H9 (cell line): ENCODE data around the gene MAPK8IP3. TPM values are rescaled to one million over a fixed set of nuclear protein-coding genes. Genes with fewer than 3 reads are reported as not detected.

Experiments used
- DNase-seq: peaks from one replicate; pipeline ENCODE4 v3.0.0-alpha.2; 2017
- H2AFZ ChIP-seq: one replicate; pipeline ENCODE4 v1.6.1; 2013; ENCODE audit warnings: mild to moderate bottlenecking, low read length, control low read depth, moderate library complexity
- H2AK5ac ChIP-seq: 2 replicates; pipeline ENCODE4 v1.6.1; 2013; ENCODE audit warnings: low read length, control low read depth, mixed read lengths; ENCODE audit not compliant: insufficient read length
- H2BK120ac ChIP-seq: one replicate; pipeline ENCODE4 v1.6.1; 2013; ENCODE audit warnings: low read depth, mild to moderate bottlenecking, low read length, control low read depth, inconsistent platforms; ENCODE audit not compliant: poor library complexity, severe bottlenecking
- H2BK12ac ChIP-seq: 2 replicates; pipeline ENCODE4 v1.6.1; 2013; ENCODE audit warnings: low read length, control low read depth, mixed read lengths, low read depth; ENCODE audit not compliant: insufficient read length
- H2BK15ac ChIP-seq: 2 replicates; pipeline ENCODE4 v1.6.1; 2013; ENCODE audit warnings: low read depth, low read length, control low read depth
- H2BK20ac ChIP-seq: one replicate; pipeline ENCODE4 v1.6.1; 2013; ENCODE audit warnings: low read depth, mild to moderate bottlenecking, low read length, control low read depth, inconsistent platforms; ENCODE audit not compliant: poor library complexity, severe bottlenecking
- H2BK5ac ChIP-seq: 2 replicates; pipeline ENCODE4 v1.6.1; 2013; ENCODE audit warnings: low read length, control low read depth, mixed read lengths; ENCODE audit not compliant: insufficient read length
- H3K14ac ChIP-seq: 2 replicates; pipeline ENCODE4 v1.6.1; 2013; ENCODE audit warnings: low read length, control low read depth; ENCODE audit not compliant: insufficient read depth
- H3K18ac ChIP-seq: 2 replicates; pipeline ENCODE4 v1.6.1; 2013; ENCODE audit warnings: low read depth, mild to moderate bottlenecking, mixed read lengths, low read length, control low read depth; ENCODE audit not compliant: insufficient read length
- H3K23ac ChIP-seq: 2 replicates; pipeline ENCODE4 v1.6.1; 2013; ENCODE audit warnings: low read length, control low read depth, mixed read lengths, low read depth; ENCODE audit not compliant: insufficient read length
- H3K23me2 ChIP-seq: 2 replicates; pipeline ENCODE4 v1.6.1; 2013; ENCODE audit warnings: low read depth, mild to moderate bottlenecking, mixed read lengths, low read length, control low read depth; ENCODE audit not compliant: insufficient read length, poor library complexity, severe bottlenecking
- H3K27ac ChIP-seq: 2 replicates; pipeline ENCODE4 v1.5.1; 2013; ENCODE audit warnings: low read length, control low read depth, mixed read lengths, low read depth; ENCODE audit not compliant: insufficient read length
- H3K27me3 ChIP-seq: 2 replicates; pipeline ENCODE4 v1.6.1; 2013; ENCODE audit warnings: low read length, control low read depth, inconsistent platforms; ENCODE audit not compliant: insufficient read depth
- H3K4ac ChIP-seq: 2 replicates; pipeline ENCODE4 v1.6.1; 2013; ENCODE audit warnings: low read depth, mild to moderate bottlenecking, control low read depth, inconsistent platforms, low read length, moderate library complexity
- H3K4me1 ChIP-seq: 2 replicates; pipeline ENCODE4 v1.6.1; 2013; ENCODE audit warnings: low read length, control low read depth, inconsistent platforms; ENCODE audit not compliant: insufficient read depth
- H3K4me2 ChIP-seq: 2 replicates; pipeline ENCODE4 v1.6.1; 2013; ENCODE audit warnings: low read length, control low read depth, mixed read lengths; ENCODE audit not compliant: insufficient read length, insufficient read depth
- H3K56ac ChIP-seq: 2 replicates; pipeline ENCODE4 v1.6.1; 2013; ENCODE audit warnings: low read depth, mild to moderate bottlenecking, mixed read lengths, low read length, control low read depth; ENCODE audit not compliant: insufficient read length
- H3K79me1 ChIP-seq: 2 replicates; pipeline ENCODE4 v1.6.1; 2013; ENCODE audit warnings: low read depth, mild to moderate bottlenecking, moderate library complexity, low read length, control low read depth, inconsistent platforms; ENCODE audit not compliant: insufficient read depth, poor library complexity, severe bottlenecking
- H3K79me2 ChIP-seq: 2 replicates; pipeline ENCODE4 v1.6.1; 2013; ENCODE audit warnings: low read length, control low read depth, inconsistent platforms; ENCODE audit not compliant: insufficient read depth
- H3K9ac ChIP-seq: 2 replicates; pipeline ENCODE4 v1.6.1; 2013; ENCODE audit warnings: low read length, control low read depth, mixed read lengths; ENCODE audit not compliant: insufficient read length; ENCODE audit errors: extremely low read depth
- H3K9me3 ChIP-seq: one replicate; pipeline ENCODE4 v1.6.1; 2013; ENCODE audit warnings: low read depth, low read length, inconsistent platforms; ENCODE audit not compliant: control insufficient read depth
- H3T11ph ChIP-seq: one replicate; pipeline ENCODE4 v1.6.1; 2013; ENCODE audit warnings: mild to moderate bottlenecking, low read length, control low read depth, inconsistent platforms
- H4K20me1 ChIP-seq: one replicate; pipeline ENCODE4 v1.6.1; 2013; ENCODE audit not compliant: control insufficient read depth, insufficient read length, insufficient read depth
- H4K5ac ChIP-seq: 2 replicates; pipeline ENCODE4 v1.6.1; 2013; ENCODE audit warnings: low read depth, mild to moderate bottlenecking, mixed read lengths, low read length, control low read depth; ENCODE audit not compliant: insufficient read length
- H4K8ac ChIP-seq: replicated peaks from 2 replicates; pipeline ENCODE4 v1.6.1; 2013; ENCODE audit warnings: low read length, control low read depth, mixed read lengths, low read depth; ENCODE audit not compliant: insufficient read length
- H4K91ac ChIP-seq: 2 replicates; pipeline ENCODE4 v1.6.1; 2013; ENCODE audit warnings: low read depth, mild to moderate bottlenecking, moderate library complexity, mixed read lengths, low read length, control low read depth; ENCODE audit not compliant: insufficient read length
- H3K27ac Mint-ChIP-seq, 3 experiments: 2 replicates in 2 of 3; 3 replicates in 1 of 3; pipeline ENCODE4 v1.8.0; 2020 to 2021; ENCODE audit warnings: mixed read lengths in 3 of 3, mild to moderate bottlenecking in 1 of 3, moderate library complexity in 1 of 3
- H3K27me3 Mint-ChIP-seq: 2 replicates; pipeline ENCODE4 v1.8.0; 2021; ENCODE audit warnings: low read depth, mild to moderate bottlenecking, moderate library complexity, mixed read lengths
- H3K36me3 Mint-ChIP-seq, 3 experiments: 2 replicates in 2 of 3; 3 replicates in 1 of 3; pipeline ENCODE4 v1.8.0; 2020 to 2021; ENCODE audit warnings: low read depth in 3 of 3, mixed read lengths in 3 of 3; ENCODE audit not compliant: insufficient read depth in 1 of 3
- H3K4me1 Mint-ChIP-seq, 2 experiments: 2 replicates each; pipeline ENCODE4 v1.8.0; 2020; ENCODE audit warnings: mixed read lengths in 2 of 2
- H3K4me3 Mint-ChIP-seq, 2 experiments: 2 replicates in 1 of 2; 3 replicates in 1 of 2; pipeline ENCODE4 v1.8.0; 2020 to 2021; ENCODE audit warnings: mild to moderate bottlenecking in 2 of 2, mixed read lengths in 2 of 2, moderate library complexity in 1 of 2
- H3K9me3 Mint-ChIP-seq, 2 experiments: 2 replicates in 1 of 2; 3 replicates in 1 of 2; pipeline ENCODE4 v1.8.0; 2020; ENCODE audit warnings: mild to moderate bottlenecking in 2 of 2, mixed read lengths in 2 of 2, moderate library complexity in 1 of 2
- CTCF ChIP-seq: fragments of 200-600 bp; sonication (generic); conservative IDR thresholded peaks from 3 replicates; pipeline ENCODE4 v1.8.0; 2021; ENCODE audit warnings: antibody characterized with exemption, mild to moderate bottlenecking
- WGBS: extraction: QIAGEN DNeasy Blood & Tissue Kit; methylation state at CpG from one replicate; pipeline ENCODE4 v1.1.7; 2013; ENCODE audit warnings: missing lambda C conversion rate, low lambda C conversion rate, mixed read lengths; ENCODE audit not compliant: insufficient read length; ENCODE audit errors: extremely low coverage; 5-methylcytosine and 5-hydroxymethylcytosine counted together
- total RNA-seq: library from RNA; stranded (reverse); gene quantifications from 2 replicates; pipeline ENCODE4 v1.2.1, GENCODE V29; 2021

MAPK8IP3 gene
- total RNA-seq, 1 experiment from 2014 or later = 51.3 TPM

- H2AFZ ChIP-seq = no peak overlapping the region
- no peak for DNase-seq
- no peaks in the 10 kb centered on the region for H3K79me1 ChIP-seq
- Mint-ChIP-seq H3K4me1 (no peaks in the 10 kb centered on the region), H3K27ac (no peak overlapping the region), H3K27me3 (no peaks in the 10 kb centered on the region), H3K4me3 (no peak overlapping the region), H3K36me3 (peaks cover 25 to 41% (median 32%) of the 10 kb centered on the region in 3 experiments), H3K9me3 (peaks cover 47 to 48% of the 10 kb centered on the region in 2 experiments)
- H3K4ac ChIP-seq = no peak overlapping the region
- WGBS = no CpG with 5 or more reads among the region's 10 CpGs
- no peak overlapping the region for H2BK15ac ChIP-seq
- H3T11ph ChIP-seq = no peak overlapping the region
- no peak overlapping the region for H2BK20ac ChIP-seq
- no peak overlapping the region for H4K5ac ChIP-seq
- no peak for TF ChIP-seq CTCF
- H3K56ac ChIP-seq = no peak overlapping the region
- no peak overlapping the region for H2BK5ac ChIP-seq
- no peak overlapping the region for H2AK5ac ChIP-seq
- H3K14ac ChIP-seq = no peak overlapping the region
- no peak overlapping the region for H2BK120ac ChIP-seq
- no peak overlapping the region for H2BK12ac ChIP-seq
- no peaks in the 10 kb centered on the region for H4K20me1 ChIP-seq
- H3K4me1 ChIP-seq = no peaks in the 10 kb centered on the region
- H3K4me2 ChIP-seq = no peak overlapping the region
- H3K23ac ChIP-seq = no peak overlapping the region
- no peaks in the 10 kb centered on the region for H3K23me2 ChIP-seq
- H4K8ac ChIP-seq = no peak overlapping the region
- H3K9ac ChIP-seq = no peak overlapping the region
- no peak overlapping the region for H4K91ac ChIP-seq
- H3K9me3 ChIP-seq = peaks cover 7% of the 10 kb centered on the region
- no peak overlapping the region for H3K18ac ChIP-seq
- no peaks in the 10 kb centered on the region for H3K79me2 ChIP-seq
- no peak overlapping the region for H3K27ac ChIP-seq
- H3K27me3 ChIP-seq = no peaks in the 10 kb centered on the region
Observed at GRCh38 chr16:1800701-1801100, 94.7 kb downstream of the MAPK8IP3 start.
